NCI-H2029 (cell line): Measurements from ENCODE around the gene KCNH4.
"Not testable (repeated sequence)": the region's sequence is repeated elsewhere in the genome, so short reads cannot be mapped to it uniquely, and the experiment has no call there.

ENCODE experiments used
- DNase-seq: peaks from one replicate; lab custom pipeline; 2025; lab: John Stamatoyannopoulos, UW

Gene KCNH4

DNA sequence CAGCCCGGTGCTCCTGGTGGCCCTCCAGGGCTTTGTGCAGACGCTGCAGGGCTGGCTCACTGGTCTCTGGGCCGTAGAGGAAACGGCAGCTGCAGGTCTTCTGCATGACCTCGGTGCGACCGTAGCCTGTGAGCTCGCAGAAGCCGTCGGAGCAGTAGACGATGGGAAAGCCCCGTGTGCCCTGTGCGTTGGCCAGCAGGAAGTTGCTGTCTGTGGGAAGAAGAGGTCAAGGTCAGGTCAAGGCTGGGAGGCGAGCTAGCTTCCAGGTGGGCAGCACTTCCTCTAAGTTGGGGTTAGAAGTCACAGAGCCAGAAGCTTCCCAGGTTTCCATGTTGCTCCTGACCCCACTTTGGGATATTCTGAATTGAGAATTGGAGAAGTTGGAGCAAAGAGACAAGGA, 2.1 kb downstream of the KCNH4 start:
- DNase-seq: no peak

DNA sequence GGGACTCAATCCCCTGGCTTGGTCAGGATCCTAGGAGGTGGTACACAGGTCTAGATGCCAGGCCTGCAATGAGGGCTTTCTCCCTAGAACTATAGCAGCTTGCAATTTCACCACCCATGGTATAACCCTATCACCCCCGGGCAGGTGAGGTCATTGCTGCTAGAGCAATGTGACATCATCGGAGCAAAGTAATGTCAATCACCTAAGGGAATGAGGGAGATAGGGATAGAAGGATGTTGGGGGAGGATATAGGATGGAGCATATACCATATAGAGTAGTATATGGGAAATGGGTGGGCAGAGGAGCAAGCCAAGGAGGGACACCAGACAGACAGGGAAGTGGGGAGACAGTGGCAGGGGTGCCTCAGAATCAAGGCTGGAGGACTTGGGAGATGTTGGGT, 3.3 kb downstream of the KCNH4 start:
- DNase-seq: no peak

DNA sequence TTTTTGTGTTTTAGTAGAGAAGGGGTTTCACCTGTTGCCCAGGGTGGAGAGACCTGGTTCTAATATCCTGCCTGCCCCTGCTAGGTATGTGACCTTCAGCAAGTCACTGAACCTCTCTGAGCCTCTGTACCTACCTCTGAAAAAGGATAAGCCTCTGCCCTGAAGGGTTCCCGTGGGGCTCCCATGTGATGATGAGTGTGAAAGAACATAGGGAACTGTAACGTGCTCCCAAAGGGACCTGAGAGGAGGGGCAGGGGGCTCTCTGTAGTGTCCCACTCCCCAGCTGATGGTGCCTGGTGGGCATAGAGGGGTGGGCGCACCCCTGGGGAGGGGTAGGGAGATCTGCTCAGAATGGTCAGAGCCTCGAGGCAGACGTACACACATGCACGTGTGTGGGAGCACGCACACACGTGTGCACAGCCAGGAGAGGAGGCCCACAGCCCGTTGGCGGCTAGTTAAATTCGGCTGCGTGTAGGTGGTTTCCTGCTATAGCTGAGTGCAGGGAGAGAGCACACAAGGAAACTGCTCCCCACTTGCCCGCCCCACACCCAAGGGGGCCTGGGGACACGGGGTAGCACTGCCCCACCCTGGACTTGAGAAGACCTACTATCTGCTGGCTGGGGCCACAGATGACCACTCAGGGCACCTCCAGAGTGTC, 6.7 kb downstream of the KCNH4 start:
- DNase-seq: no peak

DNA sequence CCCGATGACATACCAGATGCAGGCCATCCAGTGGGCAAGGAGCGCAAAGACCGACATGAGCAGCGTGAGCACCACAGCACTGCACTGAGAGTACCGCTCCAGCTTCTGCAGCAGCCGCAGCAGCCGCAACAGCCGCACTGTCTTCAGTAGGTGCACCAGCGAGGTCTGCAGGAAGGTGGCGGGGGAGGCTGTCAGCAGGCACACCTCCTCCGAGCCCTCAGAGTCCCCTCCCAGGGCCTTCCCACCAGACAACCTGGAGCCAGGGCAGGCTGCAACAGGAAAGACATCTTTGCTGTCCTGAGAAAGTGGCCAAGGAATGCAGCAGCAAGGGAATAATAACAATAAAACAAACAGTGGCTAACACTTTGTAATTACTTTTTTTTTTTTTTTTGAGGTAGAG, 9.1 kb downstream of the KCNH4 start:
- no peak for DNase-seq

DNA sequence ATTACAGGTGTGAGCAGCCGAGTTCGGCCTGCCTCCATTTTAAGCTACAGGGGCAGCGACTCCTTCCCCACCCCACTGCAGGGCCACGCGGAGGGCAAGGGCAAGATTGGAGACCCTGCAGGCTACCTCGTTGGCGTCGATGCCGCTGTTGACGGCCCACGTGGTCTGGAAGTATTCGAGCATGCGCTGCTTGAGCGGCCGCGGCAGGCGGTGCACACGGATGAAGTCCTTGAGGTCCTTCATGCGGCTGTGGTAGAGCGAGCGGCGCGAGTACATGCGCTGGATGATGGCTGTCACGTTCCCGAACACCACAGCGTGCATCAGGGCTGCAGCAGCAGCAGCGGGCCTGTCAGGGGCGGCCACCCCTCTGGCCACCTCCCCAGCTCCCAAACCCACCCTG, 11.6 kb downstream of the KCNH4 start:
- DNase-seq: no peak

DNA sequence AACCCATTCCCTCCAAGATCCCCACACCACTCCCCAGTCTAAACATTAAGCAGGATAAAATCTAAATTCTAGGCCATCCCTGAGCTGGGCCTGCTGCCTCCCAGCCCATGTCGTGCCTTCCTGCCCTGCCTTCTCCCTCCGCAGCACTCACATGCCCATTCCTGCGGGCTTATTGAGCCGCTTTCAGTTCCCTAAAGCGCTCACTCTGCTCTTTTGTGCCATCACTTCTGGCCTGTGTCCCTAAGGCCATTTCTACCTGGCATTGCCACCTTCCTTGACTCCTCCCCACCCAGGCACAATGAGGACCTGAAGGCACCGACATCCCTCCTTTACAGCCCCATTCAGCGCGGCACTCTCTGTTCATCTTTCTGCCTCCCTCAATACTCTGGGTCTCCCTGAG, 13.1 kb downstream of the KCNH4 start:
- DNase-seq: no peak

DNA sequence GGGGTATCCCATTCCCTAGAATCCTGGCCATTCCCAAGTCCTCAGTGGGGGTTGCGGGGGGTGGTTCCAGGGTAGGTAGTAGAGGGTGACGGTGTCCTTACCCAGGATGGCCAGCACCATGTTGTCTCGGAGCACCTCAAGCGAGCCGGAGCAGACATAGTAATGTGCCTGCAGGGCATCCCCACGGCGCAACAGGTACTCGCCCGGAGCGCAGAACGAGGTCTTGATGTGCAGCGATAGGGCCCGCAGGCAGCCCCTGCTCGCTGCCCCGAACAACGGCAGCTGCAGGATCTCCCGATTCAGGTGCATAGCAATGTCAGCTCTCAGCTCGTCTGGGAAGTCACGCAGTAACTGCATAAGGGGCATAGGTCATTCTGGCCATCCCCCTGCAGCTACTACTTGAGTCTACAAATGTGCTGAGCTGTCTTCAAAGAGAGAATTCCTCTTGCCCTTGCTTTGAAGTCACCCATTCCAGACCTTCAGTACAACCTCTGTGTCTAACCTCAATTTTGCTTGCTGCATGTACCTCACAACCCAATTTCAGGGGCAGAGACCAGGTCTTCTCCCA, 14.7 kb downstream of the KCNH4 start:
- DNase-seq: no peak

DNA sequence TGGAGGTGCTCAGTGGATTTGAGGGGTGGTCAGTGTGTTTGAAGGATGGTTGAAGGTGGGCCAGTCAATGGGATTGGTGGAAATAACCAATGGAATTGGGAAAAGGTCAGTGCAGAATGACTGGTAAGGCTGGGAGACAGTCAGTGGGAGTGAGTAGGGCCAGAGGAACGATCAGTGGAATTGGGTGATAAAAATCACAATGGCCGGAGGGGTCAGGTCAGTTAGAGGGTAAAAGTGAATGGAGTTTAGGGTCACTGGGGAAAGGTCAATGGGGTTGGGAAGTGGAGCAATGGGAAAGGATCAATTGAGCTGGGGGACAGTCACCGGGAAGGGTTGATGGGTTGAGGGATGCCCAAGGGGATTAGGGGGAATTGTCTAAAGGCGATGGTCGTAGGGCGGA, 15.2 kb downstream of the KCNH4 start:
- DNase-seq: no peak

DNA sequence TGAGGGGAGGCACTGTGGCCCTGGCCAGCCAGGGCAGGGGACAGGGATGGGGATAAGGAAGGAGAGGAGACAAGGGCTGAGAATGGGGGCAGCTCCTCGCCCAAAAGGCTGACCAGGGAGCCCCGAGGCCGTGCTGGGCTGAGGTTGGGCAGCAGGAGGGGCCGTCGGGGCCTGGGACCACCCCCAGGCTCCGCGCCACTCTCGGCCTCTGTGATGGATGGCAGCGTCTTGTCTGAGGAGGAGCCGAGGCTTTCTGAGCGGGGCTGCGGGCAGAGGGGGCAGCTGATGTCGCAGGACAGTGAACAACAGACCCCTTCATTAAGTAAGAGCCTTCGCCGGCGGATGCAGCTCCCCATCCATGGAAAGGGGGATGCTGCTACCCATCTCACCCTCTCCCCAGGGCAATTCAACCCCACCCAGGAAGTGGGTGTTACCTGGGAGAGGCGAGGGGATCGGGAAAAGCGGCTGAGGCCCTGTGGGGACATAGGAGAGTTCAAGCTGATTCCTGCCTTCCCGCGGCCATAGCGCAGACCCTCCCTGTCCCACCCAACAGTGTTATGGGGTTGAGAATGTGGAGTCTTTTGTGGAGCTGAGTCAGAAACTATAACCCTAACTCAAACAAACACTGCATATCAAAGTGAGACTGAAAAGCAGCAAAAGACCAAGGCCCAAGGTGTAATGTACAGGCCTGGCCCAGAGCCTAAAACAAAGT, 17.1 kb downstream of the KCNH4 start:
- DNase-seq: no peak

DNA sequence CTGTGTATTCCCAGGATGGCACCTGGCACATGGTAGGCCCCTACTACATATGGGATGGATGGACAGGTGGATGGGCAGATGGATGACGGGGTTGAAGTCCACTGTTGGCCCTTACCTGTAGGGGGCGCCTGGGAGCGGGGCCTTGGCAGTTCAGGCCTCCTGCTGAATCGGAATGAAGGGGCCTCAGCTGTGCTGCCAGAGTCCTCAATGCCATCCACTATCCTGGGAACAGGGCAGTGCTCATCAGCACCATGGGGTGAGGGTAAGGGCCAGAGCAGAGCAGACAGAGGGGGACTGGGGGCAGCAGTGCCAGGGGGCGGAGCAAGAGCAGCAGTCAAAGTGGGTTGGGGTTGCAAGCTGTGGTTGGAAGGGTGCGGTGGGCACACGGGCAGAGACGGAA, 17.8 kb downstream of the KCNH4 start:
- DNase-seq: no peak

DNA sequence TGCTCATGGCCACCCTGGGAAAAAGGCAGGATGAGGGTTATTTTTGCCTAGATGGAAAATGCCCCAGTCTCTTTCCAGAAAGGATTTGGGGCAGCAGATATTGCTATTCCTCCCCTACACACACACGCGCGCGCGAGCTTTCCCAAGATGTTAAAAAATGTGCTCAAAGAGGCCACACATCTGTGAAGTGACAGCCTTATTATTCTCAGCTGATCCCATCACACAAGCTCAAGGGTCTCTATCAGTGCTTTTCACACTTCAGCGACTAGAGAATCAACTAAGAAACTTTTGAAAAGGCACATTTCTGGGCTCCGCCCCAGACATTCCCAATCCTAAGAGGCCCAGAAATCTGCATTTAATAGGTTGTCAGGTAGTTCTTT, 20.4 kb downstream of the KCNH4 start:
- DNase-seq: no peak

DNA sequence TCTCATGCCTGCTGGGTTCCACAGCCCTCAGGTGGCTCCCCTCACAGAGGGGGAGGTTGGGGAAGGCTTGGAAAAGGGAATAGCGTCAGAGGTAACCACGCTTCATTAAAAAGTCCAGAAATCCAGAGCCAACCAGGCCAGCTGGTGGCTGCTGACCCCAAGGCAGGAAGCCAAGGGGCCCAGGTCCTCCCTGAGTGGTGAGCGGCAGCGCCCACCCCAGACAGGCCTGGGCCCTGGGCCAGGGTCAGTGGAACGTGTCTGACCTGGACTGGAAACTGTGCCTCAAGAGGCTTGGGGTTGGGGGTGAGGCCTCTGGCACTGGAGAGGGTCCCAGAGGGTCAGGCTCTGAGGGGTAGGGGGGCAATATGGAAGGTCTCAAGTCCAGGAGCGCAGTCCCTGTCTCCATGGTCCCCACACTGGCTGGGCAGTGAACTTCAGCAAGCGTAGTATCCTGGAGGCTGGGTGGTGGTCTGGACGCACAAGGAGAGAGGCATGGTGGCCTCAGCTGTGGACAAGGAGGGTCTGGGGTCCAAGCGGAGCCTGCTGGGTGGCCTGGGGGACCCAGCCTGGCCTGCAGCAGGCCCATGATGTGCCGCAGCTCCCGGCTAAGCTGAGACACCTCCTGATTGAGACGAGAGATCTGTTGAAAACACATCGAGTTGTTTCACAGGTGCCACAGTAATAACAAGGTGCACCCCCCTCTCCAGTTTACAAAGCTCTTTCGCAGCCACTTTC, 21.0 kb downstream of the KCNH4 start:
- DNase-seq: no peak

DNA sequence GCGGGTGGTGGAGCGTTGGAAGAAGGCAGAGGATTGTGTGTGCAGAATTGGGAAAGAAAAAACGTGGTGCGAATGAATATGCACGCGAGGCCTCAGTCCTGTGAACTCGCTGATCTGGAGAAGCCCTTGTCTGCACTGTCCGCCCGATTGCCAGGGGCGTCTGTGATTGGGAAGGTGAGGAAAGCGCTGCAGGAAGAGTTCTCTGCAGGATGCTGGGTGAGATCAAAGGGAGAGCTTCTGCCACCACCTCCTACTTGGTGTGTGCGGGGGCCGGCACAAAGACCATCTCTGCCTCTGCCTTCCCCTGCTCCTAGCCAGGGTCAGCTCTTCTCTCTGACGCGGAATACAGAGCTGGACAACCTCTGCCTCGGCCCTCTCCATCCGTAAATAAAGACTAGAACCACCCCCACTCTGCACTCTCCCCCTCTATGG, 25.3 kb downstream of the KCNH4 start:
- no peak for DNase-seq

DNA sequence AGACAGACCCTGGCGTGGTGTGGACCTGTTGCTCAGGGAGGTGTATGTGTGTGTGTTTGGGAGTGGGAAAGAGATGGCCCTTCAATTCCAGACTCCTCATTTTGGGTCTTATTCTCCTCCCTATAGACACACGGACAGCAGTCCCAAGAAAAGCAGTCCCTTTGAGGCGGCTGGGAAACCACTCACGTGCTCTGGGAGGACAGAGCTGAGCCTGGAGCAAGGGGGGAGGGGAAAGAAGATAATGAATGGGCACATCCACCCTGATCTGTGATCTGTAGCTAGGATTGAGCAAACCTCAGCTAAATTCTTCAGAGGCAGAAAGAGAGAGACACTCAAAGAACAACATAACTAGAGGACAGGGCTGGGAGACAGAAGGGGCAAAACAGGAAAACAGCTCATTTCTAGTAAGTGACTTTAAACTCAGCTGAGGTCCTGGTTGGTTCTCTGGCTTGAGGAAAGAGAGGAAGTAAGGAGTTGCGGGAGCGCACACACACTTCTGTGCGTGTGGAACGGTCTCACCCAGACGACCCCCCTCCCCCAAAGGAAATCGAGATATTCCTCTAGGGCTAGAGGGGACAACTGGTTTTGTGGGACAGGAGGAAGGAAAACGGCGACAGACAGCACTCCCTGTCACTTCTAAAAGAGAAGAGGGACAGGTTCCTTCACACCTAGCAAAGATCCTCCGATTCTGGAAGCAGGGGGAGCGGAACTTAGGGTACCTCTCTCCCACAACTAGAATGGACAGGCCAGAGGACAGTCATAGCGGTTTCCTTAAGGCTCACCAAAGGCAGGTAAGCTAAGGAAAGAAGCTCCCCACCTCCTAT, 26.8 kb downstream of the KCNH4 start:
- no peak for DNase-seq

DNA sequence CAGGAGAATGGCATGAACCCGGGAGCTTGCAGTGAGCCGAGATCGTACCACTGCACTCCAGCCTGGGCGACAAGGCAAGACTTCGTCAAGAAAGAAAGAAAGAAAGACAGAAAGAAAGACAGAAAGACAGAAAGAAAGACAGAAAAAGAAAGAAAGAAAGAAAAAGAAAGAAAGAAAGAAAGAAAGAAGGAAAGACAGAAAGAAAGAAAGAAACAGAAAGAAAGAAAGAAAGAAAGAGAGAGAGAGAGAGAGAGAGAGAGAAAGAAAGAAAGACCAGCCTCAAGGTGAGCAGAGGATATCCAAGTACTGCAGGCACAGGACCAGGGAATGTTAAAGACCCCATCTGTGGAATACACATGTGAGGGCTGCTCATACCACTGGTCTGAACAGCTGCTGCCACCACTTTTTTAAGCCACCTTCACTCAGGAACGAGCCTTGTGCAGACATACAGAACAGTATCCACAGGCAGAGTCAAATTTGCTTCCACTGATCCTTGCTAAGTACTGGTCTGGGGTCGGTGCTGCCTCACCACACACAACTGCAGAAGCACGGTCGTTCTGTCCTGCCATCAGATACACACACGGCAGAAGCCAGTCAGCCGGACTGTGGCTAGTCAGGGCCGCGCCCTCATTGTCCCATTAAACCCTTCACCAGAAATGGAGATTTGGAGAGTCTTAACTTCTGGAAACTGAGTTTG, 33.9 kb downstream of the KCNH4 start:
- DNase-seq: no peak

DNA sequence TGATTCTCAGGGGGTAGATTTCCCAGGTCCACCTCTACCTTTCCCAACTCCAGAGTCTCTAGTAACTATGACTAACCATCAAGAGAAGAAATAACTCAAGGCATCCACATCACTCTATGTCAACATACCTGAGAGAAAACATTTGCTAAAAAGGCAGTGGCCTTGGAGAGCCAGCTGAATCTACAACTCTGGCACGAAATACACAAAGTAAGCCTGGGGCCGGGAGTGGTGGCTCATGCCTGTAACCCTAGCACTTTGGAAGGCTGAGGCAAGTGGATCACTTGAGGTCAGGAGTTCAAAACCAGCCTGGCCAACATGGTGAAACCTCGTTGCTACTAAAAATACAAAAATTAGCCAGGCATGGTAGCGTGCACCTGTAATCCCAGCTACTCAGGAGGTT, 37.8 kb downstream of the KCNH4 start:
- not testable (repeated sequence) for DNase-seq

DNA sequence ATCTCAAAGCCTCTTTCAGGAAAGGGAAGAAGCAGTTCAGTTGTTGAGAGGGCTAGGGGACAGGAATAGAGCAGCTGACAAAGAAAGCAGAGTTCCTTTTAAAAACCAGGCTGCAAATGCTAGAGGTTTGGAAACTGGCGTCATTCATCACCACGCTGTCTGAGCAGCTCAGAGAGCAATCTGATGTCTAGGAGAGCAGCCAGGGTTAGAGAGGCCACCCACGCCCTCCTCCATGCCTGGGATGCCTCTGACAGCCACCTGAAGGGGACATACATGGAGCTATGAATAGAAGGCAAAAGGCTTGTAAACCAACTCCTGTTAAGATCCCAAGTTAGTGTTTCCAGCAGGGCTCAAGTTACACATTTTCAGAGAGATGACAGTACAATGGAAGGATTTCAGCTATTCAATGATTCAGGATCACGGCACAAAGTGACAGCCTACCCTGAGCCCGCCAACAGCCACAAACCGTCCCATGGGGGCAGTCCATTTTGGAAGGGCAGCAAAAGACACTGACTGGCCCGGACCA, 38.5 kb downstream of the KCNH4 start:
- DNase-seq: no peak

DNA sequence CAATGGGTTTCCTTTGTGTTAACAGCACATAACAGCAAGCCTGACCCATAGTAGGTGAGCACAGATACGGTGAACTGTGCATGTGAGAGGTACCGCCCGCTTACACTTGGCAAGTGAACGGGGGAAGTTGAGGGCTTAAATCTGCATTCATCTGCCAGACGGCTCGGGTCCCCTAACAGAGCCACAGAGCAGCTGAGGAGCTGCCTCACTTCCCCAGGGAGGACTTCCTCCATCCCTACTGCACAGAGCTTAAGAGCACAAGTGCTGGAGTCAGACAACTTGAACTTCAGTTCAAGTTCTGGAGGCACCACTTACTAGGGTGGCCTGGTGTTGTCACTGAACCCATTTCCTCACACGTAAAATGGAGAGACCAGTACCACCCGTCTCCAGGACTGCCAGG, 39.6 kb downstream of the KCNH4 start:
- no peak for DNase-seq

DNA sequence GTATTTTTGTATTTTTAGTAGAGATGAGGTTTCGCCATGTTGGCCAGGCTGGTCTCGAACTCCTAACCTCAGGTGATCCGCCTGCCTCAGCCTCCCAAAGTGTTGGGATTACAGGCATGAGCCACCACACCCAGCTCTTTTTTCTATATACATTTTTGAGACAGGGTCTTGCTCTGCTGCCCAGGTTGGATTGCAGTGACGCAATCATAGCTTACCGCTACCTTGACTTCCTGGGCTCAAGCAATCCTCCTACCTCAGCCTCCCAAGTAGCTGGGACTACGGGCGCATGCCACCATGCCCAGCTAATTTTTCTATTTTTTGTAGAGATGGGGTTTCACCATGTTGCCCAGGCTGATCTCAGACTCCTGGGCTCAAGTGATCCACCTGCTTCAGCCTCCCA, 40.3 kb downstream of the KCNH4 start:
- DNase-seq: not testable (repeated sequence)

DNA sequence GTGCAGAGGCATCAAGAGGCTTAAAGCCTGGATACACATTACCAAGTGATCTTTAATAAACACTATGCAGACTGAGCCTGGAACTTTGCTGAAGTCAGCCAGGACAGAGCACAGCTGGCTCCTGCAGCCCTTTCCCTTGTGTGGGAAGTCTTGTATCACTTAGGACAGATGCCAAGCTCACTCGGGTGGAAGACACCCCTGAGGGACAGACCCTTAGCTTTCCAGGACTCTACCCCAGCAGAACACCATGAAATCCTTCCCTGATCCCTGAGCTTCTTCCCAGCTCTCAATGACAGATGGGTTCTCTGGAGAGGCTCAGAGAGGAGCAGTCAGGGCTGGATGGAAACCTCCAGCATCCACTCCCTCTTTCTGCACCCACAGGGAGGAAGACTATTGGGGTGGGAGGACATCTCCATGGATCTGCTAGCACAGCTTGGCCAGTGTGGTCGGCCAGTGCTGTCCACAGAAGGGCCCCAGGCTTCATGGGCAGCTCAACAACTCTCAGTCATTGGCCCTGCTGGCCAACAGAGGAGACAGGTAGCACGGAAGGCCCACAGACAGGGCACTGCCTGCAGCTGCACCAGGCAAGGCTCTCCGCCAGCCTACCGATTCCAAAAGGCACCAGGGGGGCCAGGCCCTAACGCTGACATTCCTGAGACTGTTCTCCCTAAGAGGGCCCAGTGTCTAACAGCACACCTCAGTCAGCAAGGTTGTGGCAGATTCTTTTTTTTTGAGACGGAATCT, 42.0 kb downstream of the KCNH4 start:
- no peak for DNase-seq

DNA sequence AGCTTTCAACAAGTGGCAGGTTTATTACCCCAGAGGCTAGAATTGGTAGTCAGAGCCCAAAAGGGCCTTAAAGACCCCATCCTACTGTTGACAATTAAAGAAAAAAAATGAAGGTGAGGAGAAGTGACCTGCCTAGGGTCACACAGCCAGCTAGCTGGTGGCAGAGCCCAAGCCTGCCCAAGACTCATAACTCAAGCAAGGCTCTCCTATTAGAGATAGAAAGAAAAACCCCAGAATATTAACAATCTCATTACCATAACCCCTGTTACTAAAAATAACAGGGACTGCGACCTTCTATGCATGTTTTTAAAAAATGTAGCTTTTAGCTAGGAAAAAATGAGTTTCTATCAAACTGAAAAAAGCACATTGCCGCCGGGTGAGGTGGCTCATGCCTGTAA, 44.3 kb downstream of the KCNH4 start:
- no peak for DNase-seq
